HG02610 (cell line): ENCODE data around the gene NF1.

Experiments used
- ATAC-seq: cut with Tn5 transposase; IDR thresholded peaks from one replicate; pipeline ENCODE4 v1.9.1; 2021; ENCODE audit warnings: mild to moderate bottlenecking, moderate library complexity; ENCODE audit not compliant: unreplicated experiment

The NF1 gene

GRCh38 chr17:31394544-31394943 lies 299.8 kb downstream of the NF1 start:
- ATAC-seq, result no peak

DNA sequence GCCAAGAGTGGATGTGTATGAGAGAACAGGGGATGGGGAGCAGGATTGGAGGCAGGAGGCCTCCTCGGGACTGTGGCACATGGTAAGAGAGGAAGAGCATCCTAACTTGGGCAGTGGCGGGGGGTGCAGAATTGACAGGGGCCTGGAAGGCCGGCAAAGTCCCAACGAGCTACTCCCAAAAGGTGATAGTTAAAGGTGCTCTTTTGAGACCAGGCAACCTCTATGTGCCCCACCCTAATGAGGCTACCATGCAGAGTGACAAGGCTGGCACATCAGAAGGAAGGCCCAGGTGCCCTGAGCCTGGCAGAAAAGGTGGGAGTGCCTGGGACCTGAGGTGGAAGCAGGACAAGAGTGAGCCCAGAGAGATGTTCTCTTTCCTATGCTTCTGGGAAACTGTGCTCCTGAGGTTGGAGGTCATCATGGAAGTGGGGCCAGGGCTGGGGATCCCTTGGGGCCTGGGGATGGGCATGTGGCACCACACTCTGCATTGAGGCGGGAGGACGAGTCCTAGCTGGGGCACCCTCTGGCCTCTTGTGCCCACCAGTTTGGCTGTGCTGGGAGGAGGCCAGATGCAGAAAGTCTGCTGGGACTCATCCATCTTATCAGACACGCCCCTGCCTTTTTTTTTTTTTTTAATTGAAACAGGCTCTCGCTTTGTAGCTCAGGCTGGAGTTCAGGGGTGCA lies 302.6 kb downstream of the NF1 start:
- no peak for ATAC-seq

- ATAC-seq, result no peak
These were observed 303.9 kb downstream of the NF1 start for GRCh38 chr17:31398381-31399311.

DNA sequence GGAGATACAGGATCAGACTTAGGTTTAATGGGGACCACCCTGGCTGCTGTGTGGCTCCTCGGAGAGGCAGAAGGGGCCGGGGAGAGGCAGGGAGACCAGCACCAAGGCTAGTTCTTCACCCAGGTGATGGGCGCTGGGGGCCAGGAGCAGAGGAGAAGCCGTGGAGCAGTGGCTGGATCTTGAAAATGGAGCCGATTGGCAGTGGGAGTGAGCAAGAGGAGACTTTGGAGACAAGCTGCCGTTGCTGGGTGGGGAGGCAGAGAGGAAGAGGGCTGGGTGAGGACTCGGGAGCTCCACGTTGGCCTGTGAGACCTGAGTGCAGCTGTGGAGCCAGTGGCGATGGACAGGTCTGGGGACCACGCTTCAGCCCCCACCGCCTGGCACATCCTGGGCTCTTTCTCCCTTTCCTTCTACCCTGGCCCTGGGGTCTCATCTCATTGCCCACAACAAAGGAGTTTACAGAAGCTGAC lies 305.7 kb downstream of the NF1 start:
- no peak for ATAC-seq

DNA sequence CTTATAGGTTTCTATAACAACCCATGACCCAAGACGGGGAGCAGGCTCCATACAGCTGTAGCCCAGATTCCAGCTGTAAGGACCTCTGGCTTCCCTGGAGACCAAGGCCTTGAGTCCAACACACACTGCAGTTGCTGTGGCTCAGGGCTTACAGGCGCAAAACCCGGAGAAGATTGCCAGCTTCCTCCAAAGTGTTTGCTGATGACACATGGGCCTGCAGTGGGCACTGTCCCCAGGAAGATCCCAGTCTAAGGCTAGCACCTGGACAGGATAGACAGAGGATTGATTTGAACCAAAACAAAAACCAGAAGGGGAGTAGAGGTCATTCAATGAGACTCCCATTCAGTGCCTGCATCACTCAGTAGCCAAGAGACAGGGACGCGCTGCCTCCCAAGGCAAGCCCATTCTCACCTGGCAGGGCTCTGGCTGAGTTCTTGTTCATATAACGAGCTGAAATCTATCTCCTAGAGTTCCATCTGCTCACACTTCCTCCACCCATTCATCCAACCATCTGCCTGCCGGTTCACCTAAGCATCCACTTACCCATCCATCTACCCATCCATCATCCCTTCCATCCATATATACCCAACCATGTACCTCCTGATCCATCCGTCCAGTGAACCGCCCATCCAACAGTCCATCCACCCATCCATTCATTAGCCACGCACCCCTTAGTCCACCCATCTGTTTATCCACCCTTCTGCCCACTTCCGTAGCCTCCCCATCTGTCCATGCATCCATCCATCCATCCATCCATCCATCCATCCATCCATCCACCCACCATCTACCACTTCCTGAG lies 306.9 kb downstream of the NF1 start:
- no peak for ATAC-seq

DNA sequence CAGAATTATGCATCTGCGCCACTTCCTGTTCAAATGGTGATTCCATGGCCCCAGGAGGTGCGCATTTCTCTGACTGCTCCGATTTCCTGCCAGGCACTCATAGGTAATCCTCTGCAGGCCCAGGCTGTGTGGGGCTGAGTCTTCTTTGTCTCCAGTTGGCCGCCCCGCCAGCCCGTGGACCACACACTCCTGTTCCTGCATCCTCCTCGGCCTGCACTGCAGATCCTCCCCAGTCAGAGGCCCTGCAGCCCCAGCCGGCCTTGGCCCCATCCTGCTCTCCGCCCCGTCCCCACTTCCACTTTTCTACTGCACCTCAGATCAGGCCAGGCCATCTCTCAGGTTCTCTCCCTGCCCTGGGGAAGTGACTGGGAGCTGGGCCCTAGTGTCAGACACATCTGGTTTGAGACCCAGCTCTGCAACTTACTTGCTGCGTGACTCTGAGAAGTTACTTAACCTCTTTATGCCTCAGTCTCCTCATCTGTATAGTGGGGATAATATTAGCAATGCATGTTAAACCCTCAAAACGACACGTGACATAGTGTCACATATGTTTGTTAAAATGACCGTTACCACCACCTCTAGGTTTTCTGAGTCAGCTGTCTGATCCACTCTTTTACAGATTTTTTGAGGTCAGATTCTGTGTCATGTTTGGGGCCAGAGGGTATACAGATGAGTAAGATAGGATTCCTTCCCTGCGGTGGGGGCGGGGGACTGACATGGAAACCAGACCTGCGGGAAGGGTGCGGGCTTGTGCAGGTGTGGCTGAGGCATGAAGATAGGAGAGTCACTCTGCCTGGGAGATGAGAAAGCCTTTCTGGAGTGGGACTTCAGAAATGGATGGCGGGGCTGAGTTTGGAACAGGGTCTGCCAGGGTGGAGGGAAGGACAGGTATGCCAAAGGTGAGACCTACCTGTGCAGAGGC lies 309.5 kb downstream of the NF1 start:
- ATAC-seq, result no peak

DNA sequence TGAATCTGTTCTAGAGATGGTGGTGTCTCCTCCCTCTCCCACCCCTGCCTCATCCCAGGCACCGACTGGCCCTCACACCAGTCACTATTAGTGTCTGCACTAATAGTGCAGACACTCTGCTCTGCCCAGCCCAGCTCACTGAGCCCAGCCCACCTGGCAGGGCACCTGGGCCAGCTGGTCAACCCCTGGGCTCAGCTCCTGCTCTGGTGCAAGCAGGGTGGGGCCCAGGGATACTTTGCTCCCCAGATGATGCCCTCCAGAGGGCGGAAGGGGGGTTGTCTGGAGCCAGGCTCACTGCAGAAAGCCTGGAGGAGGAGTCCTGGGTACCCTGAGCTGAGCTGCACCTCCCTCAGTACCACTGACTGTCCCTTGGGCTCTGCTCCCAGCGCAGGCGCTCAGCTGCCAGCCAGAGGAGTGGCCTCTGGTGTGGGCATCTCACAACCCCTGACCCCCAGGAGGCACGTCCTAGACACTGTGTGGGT lies 311.2 kb downstream of the NF1 start:
- ATAC-seq, result no peak

DNA sequence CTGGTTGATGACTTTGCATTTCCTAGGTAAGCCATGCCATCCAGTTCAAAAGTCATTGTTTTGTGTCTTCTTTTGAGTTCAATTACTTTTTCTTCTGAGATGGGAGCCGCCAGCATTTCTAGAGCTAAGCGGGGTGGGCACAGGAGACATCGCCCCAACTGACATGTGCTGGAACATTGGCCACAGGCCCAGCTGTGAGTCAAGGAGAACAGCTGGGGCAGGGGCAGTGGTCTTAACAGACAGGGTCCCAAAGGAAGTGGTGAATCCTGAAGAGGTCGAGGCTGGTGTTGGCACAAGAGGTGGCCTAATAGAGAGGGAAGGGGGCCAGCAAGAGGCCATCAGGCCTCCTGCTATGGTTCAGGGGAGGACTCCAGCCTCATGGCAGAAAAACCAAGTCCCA lies 313.8 kb downstream of the NF1 start:
- no peak for ATAC-seq

- ATAC-seq, result no peak
These were observed 317.0 kb downstream of the NF1 start for GRCh38 chr17:31411707-31412285.

- no peak for ATAC-seq
These were observed 317.7 kb downstream of the NF1 start for GRCh38 chr17:31412511-31412910.

DNA sequence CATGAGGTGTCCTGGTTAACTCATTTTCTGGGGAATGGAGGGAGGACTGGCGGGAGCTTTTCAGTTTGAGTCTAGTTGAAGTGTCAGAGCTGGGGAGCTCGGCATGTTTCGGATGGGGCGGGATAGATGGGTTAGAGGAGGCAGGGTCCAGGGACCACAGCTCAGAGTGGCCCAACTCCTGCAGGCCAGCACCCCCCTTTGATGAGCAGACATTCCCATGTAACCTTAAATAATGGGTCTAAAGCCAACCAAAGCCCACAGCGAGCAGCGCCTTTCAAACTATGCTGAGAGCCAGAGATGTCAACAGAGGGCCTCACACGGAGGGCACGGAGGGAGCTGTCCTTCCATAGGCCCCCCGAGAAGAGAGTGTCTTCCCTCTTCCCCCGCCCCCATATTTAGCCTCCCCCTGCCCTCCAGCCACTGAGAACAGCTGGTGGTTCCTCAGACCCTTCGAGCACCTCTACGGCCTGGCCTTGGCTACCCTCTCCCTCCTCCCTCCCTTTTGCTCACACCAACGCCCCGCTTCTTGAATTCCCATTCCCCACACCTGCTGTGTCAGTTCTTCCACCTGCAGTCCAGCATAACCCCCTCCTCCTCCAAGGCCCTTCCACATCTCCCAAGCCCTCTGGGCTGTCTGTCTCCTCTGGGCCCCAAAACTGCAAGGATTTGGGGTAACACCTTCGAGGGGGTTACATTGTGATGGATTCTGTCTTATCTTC lies 318.5 kb downstream of the NF1 start:
- no peak for ATAC-seq

DNA sequence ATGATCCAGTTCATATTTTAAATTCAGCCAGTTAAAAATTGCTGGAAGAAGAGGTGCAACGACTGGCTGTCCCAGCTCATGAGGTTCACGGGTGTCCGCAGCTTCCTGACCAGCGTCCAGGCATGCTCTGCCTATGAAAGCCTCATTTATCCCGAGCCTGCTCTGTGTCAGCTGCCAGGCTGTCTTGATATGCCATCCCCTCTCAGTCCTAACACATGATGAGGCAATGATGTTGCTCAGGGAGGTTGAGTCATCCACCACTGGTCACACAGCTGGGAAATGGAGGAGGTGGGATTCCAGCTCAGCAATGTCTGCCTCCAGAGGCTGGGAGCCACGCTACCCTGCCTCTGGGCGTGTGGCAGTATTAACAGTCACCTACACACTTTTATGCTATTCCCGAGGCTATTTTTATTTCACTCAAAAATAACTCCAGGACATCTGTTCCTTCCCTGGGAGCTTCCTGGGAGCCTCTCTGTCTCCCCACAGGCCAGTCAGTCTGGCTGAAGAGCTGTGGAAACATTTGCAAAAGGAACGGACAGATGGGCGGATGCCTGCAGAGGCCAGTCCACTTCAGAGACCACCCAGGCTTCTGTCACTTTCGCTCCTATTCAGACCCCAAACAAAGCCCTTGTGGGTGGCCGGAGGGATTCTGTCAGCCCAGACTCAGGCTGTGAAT lies 319.2 kb downstream of the NF1 start:
- no peak for ATAC-seq

- no peak for ATAC-seq
These were observed 319.8 kb downstream of the NF1 start for GRCh38 chr17:31414550-31414918.

DNA sequence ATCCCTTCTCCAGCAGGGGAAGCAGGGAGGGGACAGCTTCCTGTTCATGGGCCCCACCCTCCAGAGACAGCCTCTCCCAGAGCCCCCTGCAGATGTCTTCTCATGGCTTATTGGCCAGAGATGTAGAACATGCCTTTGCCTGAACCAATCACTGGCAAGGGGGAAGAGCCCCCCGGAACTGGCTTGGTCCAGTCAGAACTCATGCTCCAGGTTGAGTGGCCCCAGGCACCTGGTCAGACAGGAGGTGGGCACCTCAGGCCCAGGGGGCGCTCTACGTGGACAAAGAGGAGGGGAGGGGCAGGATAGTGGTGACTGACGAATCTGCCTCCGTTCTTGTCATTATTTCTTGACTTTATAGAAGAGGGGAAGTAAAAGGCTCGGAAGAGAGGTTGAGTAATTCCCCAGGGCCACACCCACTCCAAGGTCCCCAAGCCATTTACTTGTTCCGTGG lies 320.3 kb downstream of the NF1 start:
- ATAC-seq, result no peak

- no peak for ATAC-seq
These were observed 321.1 kb downstream of the NF1 start for GRCh38 chr17:31415640-31416502.

DNA sequence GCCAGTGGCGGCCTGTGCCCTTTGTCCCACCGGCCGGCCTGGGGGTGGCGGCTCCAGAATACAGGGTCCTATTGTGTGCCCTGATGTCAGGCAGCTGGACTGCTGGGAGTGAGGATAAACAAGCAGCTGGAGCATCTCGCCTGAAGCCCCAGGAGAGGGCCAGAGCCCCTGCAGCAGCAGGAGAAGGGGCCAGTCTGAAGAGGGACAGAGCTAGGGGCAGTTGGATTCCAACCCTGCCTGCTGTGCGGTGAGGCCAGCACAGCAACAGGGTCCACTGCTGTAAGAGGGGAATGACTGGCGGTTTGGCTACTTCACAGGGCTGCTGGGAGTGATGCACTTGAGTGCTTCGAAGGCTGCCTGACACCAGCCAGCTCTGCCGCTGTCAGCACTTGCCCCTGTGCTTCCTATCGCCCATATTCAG lies 321.7 kb downstream of the NF1 start:
- ATAC-seq, result no peak

DNA sequence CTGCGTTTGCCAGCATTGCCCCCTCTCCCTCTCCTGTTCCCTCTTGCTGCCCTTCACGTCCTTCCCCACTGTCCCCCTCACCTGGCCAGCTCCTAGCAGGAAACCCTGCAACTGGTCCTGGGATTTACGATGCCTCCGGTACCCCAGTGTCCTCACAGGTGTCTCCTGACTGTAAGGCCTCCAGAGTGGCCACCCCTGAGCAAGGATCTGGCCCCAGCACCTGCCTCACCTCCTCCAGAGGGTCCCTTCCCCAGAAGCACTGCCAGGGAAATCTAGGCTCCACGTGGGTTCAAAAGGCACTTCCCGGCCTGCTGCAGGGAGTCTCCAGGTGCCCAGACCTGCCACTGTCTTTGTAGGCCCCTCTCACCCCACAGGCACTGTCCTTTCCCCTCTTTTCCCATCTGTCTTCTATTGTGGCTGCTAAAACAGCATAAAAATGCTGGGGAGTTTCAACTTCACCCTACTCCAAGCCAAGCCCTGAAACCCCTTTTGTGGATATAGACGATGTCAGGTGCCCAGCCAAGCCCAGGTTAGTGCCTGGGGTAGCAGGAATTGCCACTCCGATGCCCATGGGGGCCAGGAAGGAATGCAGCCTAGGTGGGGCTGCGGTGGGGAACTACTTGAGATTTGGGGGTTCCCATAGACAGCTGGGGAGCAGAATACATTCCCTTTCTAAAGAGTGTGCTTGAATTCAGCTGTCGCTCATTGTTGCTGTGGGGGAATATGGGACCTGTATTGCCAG lies 322.4 kb downstream of the NF1 start:
- no peak for ATAC-seq
